Left ventricle myocardium inferior (tissue), 1 donor: ENCODE results near the gene PSD4. TPM values are rescaled to one million over a fixed set of nuclear protein-coding genes. Genes with fewer than 3 reads are reported as not detected.

ENCODE experiments used
- DNase-seq: peaks from one replicate; pipeline ENCODE4 v3.0.0-alpha.2; 2020
- H3K27ac ChIP-seq: fragments of 200-600 bp; replicated peaks from 2 replicates; pipeline ENCODE4 v1.8.0; 2021
- H3K27me3 ChIP-seq: fragments of 200-600 bp; 2 replicates; pipeline ENCODE4 v1.8.0; 2021; ENCODE audit warnings: low read depth
- H3K36me3 ChIP-seq: fragments of 200-600 bp; 2 replicates; pipeline ENCODE4 v1.8.0; 2021
- H3K4me1 ChIP-seq: fragments of 200-600 bp; 2 replicates; pipeline ENCODE4 v1.8.0; 2021
- H3K4me3 ChIP-seq: fragments of 200-600 bp; 2 replicates; pipeline ENCODE4 v1.8.0; 2021; ENCODE audit warnings: mild to moderate bottlenecking, moderate library complexity
- H3K9me3 ChIP-seq: fragments of 200-600 bp; replicated peaks from 2 replicates; pipeline ENCODE4 v1.8.0; 2021
- CTCF ChIP-seq: fragments of 200-600 bp; IDR thresholded peaks from 2 replicates; pipeline ENCODE4 v1.8.0; 2021; ENCODE audit warnings: antibody characterized with exemption, mild to moderate bottlenecking, borderline replicate concordance
- intact Hi-C: fragments of 100-400 bp; cut with micrococcal nuclease; formaldehyde crosslinking; loops from one replicate; pipeline ENCODE4 v1.11.0; 2022
- total RNA-seq: library from RNA; stranded (reverse); fragmentation: NEBNext Ultra II Directional; extraction: Animal tissue kit (Norgen Biotek cat#: 25700); gene quantifications from one replicate; pipeline ENCODE4 v1.2.1, GENCODE V29; 2021
- donor health status: DM: no; HTN: yes; CAD: no; lungs with severe emphysema.

The PSD4 gene
- total RNA-seq, 1 donor from 2014 or later: 2.2 TPM

GRCh38 chr2:113167962-113168340 lies 5.8 kb upstream of the PSD4 start:
- Histone ChIP-seq H3K27ac (no peak overlapping the region), H3K9me3 (no peaks in the 10 kb centered on the region), H3K4me3 (no peak overlapping the region), H3K4me1 (peaks cover 8% of the 10 kb centered on the region), H3K27me3 (peaks cover 4% of the 10 kb centered on the region), H3K36me3 (no peaks in the 10 kb centered on the region)
- no peak for DNase-seq
- intact Hi-C loops: no loop called here
- TF ChIP-seq CTCF: no peak

- no peak for TF ChIP-seq CTCF
- Histone ChIP-seq H3K27ac (no peak overlapping the region), H3K4me1 (peaks cover 8% of the 10 kb centered on the region), H3K36me3 (no peaks in the 10 kb centered on the region), H3K27me3 (no peaks in the 10 kb centered on the region), H3K4me3 (no peak overlapping the region), H3K9me3 (no peaks in the 10 kb centered on the region)
- DNase-seq: no peak
- intact Hi-C loops: no loop called here
These were observed 4.7 kb upstream of the PSD4 start for GRCh38 chr2:113169002-113169530.

- Histone ChIP-seq H3K4me3 (no peak overlapping the region), H3K27ac (no peak overlapping the region), H3K27me3 (no peaks in the 10 kb centered on the region), H3K36me3 (no peaks in the 10 kb centered on the region), H3K4me1 (peaks cover 8% of the 10 kb centered on the region), H3K9me3 (no peaks in the 10 kb centered on the region)
- intact Hi-C loops: no loop called here
- TF ChIP-seq CTCF: no peak
- no peak for DNase-seq
These were observed 4.2 kb upstream of the PSD4 start for GRCh38 chr2:113169586-113169985.

- H3K36me3 ChIP-seq: no peaks in the 10 kb centered on the region
- no peaks in the 10 kb centered on the region for H3K9me3 ChIP-seq
- peaks cover 8% of the 10 kb centered on the region for H3K4me1 ChIP-seq
- DNase-seq: no peak
- no peak overlapping the region for H3K27ac ChIP-seq
- no peaks in the 10 kb centered on the region for H3K27me3 ChIP-seq
- H3K4me3 ChIP-seq: no peak overlapping the region
- TF ChIP-seq CTCF: no peak
- intact Hi-C loops: no loop called here
These were observed 2.3 kb upstream of the PSD4 start for GRCh38 chr2:113171334-113172075.

- no peaks in the 10 kb centered on the region for H3K4me1 ChIP-seq
- H3K4me3 ChIP-seq: no peak overlapping the region
- TF ChIP-seq CTCF: no peak
- no peaks in the 10 kb centered on the region for H3K27me3 ChIP-seq
- H3K36me3 ChIP-seq: no peaks in the 10 kb centered on the region
- DNase-seq: no peak
- intact Hi-C loops: no loop called here
- no peaks in the 10 kb centered on the region for H3K9me3 ChIP-seq
- H3K27ac ChIP-seq: no peak overlapping the region
These were observed 840 bp upstream of the PSD4 start for GRCh38 chr2:113172721-113173541.
